ENCODE data around the gene CCDC187. TPM values are rescaled to one million over a fixed set of nuclear protein-coding genes. Genes with fewer than 3 reads are reported as not detected.

CCDC187 gene
- polyA plus RNA-seq, 1 donor = 0.04 TPM

DNA sequence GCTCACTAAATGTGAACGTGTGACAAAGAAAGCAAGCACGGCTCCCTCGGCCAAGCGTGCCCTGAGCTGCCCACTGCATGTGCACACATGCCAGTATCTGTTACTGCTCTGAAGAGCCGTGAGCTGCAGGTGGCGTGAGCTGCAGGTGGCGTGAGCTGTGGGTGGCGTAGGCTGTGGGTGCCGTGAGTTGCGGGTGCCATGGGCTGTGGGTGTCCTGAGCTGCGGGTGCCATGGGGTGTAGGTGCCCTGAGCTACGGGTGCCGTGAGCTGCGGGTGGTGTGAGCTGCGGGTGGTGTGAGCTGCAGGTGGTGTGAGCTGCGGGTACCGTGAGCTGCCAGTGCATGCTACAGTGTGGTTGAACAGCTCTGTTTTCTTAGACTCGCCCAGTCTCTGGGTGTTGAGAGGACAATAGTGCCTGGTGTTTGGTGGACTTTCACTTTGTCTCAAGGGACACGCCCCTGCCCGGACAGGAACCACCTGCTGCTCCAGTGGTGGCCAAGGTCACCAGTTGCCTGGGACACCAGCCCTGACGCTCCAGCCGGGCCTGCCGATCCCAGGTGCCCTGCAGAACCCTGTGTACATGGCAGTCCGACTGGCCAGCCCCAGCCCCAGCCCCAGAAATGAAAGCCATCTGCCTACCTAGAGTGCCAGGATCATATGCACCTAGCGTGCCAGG is 6.7 kb downstream of the CCDC187 start:
- DNase-seq = no peak

DNA sequence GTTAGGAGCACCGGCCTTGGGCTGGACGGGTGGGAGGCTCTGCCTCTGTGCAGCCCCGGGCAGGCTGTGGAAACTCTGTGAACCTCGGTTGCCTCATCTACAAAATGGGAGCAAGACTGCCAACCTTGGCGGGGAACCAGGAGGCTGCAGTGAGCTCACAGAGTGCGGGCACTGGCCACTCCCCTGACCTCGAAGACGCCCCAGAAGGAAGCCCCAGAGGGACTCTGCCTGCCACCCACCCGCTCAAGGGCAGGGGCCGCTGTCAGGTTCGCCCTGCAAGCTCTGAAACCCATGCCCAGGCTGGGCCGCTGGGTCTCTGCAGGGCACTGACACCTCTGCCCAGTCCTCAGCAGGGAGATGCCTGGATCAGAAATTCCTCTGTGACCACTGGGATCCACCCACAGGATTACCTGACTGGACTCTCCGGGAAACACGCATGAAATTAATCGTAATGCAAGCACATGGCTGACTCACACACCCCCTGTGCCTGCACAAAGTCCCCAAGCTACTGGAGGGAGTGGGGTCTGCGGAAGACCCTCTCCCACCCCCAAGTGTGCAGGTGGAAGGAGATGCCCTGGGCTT is 7.4 kb downstream of the CCDC187 start:
- no peak for DNase-seq

DNA sequence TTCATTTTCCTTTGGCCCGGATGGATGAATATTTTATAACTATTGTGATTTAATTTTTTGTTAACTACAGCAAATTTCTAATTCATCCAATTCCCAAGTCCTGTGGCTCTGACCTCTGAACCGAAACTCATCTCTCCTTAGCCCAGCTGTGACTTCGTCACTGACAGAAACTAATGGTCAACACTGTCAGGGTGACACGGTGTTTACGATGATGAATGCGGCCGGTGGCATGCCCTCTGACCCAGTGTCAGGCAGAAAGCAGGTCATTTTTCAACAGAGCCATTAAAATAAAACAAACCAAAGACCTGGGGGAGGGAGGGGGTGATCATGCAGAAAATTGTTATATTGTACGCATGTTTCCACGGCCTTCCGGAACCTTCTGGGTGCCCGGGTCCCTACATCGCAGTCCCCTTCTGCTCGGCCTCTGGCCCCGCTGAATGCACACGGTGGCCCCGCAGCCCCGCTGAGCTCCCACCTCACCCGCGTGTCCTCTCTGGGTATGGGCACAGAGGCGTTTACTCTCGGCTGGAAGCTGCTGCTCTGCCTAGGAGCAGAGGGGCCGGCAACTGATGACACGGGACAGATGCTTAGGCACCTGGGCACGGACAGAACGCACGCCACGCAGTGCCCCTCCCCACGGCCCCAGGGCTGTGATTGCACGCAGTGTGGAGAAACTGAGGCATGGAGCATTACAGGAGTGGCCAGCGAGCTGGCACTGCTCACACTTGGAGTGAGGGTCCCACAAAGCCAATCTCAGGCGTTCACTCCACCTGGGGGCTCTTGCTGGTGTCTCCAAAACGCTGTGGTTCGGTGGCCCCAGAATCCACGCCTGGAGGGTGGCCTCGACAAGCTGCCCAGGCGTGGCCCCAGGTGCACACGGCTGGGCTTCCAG is 8.1 kb downstream of the CCDC187 start:
- no peak for DNase-seq

DNA sequence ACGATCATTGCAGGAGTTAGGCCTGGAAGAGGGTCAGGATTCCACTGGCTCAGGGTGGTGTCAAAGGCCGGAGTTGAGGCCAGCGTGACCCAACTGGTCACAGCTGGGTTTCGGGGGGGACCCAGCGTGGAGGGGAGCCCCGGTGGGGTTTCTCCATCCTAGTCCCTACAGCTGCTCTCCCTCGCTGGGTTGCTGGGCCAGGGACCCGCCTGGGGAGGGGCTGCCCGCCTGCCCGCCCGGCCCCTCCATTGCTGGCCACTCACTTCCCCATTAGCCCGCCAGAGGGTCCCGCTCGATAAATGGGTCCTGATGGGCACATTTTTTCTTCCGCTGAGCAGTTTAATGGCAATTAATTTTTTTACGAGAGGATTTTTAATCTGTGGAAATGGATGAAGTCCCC is 8.8 kb downstream of the CCDC187 start:
- no peak for DNase-seq

DNA sequence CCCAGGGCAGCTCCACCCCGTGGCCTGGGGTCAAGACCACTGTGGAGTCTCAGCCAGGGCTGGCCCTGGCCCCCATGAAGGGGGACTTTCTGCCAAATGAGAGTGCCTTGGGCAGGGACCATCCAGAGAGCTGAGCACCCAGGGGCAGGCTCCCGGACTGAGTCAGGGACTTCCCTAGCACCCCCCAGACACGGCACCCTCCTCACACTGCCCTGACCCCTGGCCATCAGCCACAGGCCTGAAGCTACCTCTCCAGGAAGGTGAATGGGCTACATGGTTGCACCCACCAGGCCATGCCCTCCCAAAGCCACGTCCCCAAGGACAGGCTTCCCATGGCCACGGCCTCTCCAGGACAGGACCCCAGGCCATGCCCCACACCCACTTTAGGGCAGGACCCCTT is 9.5 kb downstream of the CCDC187 start:
- no peak for DNase-seq

DNA sequence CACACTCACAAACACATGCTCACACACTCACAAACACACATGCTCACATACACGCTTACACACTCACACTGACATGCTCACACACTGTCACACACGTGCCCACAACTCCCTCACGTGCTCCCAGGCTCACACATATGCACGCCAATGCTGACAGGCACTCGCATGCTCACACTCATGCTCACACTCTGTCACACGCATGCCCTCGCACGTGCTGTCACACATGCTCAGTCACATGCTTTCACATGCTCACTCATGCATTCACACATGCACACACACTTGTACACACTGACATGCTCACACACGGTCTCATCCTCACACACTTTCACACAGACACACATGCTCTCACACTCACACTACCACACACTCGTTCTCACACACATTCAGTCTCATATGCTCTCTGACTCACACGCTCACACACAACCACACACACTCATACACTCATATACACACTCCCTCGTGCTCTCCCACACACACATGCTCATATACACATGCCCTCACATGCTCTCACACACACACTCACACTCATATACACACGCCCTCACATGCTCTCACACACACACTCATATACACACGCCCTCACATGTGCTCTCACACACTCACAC is 10.3 kb downstream of the CCDC187 start:
- DNase-seq = no peak

DNA sequence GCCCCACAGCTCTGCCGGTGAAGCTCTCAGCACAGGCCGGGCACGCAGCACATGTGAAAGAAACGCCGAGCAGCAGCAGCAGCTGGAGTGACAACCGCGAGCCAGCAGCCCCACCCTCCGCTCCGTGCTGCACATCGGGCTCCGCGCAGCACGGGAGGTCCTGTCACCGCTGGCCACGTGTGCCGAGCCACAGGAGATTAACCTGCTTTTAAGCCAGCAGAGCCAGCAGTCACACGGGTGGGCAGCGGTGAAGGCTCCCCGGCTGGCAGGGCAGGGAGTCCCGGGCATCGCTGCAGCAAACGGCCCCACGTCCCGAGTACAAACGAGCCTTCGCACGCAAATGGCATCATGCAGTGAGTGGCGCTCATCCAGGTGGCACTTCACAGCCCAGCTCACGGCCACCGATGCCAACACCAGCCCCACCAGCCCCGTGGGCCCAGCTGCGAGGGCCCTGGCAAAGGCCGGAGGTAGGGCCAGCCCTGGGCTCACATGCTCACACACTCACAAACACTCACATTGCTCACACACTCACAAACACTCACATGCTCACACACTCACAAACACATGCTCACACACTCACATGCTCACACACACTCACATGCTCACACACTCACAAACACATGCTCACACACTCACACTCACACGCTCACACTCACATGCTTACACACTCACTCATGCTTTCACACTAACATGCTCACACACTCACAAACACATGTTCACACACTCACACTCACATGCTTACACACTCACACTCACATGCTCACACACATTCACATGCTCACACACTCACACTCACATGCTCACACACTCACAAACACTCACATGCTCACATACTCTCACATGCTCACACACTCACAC is 11.1 kb downstream of the CCDC187 start:
- no peak for DNase-seq

DNA sequence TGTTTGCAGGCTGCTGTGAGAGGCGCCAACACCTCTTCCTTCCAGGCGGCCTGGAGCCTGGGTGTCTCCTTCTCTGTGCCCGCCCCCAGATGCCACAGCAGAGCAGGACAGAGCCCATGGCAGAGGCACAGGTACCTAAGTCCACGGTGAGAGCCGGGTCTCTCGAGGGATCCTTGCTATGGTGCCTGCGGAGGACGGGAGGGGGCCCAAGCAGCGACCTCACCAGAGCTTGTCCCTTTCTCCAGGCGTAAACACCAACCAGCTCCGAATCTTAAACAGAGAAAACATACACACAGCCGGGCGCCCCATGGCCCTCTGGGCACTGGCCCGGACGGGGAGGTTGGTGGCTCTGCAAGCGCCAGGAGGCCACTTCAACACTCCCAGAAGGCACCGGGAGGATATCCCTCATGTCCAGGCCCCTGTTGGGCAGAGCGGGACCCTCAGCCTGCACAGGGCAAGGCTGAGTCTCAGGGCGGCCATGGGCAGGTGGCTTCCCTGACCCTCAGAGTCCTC is 11.8 kb downstream of the CCDC187 start:
- no peak for DNase-seq

DNA sequence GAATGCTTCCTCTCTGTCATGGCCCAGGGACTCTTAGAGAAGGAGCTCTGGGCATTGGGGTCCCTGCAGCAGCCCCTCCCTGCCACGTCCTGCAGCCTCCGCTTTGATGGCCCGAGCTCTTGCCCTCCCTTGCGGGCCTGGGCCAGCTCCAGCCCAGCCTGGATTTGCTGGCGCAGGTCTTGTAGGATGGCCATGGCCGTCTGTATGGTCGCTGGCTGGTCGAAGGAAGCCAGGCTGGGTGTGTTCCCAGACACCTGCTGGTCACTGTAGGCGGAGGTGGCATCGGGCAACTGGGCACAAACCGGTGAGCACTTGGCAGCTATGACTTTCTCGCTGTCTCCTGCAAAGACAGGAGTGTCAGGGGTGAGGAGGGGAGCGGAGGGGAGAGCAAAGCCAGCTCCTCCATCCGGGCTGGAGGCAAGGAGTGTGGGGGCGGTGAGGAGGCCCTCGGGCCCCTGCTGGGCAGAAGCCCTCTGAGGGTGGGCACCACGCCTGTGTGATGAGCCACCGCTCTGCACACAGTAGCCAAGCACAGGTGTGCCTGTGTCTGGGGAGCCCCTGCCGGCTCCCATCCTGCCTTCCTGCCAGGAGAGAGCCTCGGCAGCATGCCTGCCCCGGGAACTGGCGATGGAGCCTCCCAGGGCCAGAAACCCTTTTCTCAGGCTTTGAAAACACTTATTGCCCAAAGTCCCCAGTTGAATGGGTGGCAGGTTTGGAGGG is 12.4 kb downstream of the CCDC187 start:
- DNase-seq = no peak

DNA sequence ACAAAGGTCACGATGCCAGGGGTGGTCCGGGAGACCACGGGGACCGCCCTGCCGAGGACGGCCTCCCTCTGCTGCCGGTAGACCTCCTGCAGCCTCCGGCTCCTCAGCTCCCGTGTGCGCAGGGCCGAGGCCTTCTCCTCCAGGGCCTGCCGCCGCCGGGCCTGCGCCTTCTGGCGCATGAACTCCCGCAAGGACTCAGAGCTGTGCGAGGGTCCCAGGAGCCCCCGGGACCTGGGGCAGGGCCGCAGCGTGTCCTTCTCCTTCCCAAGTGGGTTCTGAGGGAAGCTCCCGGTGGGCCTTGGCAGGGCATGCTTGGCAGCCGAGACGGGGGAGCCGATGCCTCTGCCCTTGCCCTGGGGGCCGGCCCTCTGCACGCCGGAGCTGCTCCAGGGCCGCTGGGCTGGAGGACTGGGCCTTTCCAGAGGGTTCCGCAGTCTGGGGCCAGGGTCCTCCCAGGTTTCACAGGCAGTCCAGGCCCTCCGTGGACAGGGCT is 13.3 kb downstream of the CCDC187 start:
- no peak for DNase-seq

DNA sequence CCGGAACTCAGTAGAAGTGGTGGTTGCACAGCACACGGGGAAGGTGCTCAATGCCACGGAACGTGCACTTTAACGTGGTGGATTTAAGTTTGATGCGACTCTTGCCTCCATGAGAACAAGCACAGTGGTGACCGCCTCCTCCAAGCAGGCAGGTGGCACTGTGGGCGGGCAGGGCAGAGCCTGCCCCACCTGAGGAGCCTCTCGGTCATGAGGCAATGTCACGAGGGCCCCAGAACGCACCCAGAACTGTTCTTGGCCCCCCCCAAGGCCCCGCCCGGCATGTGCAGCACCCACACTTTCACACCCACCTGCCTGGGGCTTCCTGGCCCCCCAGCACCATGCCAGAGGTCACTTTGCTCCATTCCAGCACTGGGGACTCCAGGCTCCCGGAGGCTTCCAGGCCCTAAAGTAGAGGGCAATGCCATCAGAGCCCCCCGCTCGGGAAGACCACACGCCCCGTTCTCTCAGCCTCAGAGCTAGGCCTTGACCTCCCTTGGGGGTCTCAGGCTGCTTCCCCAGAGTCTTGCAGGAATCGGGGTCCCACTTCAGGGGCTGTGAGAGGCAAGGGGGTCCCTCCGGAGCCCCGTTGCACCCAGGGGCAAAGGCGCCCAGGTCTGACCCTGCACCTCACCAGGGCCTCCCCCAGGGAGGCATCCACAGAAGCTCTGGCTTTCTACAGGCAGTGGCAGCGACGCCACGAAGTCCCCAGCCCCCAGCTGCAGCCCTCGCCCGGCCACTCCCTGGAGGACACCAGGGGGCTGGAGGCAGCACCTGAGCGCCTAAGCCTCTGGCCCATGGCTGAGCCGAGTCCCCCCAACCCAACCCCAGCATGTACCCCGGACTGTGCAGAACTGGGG is 14.0 kb downstream of the CCDC187 start:
- DNase-seq = no peak

DNA sequence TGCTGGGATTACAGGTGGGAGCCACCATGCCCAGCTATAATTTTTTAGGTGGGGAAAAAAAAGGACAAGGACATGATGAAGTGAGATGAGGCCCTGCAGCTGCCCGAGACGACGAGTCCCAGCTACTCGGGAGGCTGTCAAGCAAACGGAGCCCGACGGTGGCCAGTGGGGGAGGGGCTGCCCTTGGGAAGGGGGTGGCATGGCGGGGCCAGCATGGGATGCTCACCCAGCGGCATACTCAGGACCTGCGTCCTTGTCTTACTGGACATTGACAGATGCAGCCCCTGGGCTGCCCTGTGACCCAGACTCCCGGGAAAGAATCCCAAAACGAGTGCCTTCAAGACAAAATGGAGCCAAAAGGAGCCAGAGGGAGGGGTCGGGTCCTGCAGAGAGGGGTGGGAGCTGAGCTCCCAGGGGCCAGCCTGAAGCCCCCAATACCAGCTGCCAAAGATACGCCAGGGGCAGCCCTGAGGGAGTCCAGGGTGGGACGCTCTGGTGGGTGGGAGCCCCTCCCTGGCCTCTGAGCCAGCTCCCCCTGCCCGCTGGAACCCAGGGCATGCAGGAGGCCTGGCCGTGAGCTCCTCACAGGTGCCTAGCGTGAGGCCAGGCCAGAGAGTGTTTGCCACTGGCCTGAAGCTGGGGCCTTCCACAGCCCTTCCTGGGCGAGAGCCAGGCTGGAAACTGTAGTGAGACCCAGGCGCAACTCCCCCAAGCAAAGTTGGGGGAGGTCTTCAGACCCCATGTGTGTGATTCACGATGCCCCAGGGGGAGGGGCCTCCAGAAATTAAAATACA is 15.7 kb downstream of the CCDC187 start:
- DNase-seq = no peak

DNA sequence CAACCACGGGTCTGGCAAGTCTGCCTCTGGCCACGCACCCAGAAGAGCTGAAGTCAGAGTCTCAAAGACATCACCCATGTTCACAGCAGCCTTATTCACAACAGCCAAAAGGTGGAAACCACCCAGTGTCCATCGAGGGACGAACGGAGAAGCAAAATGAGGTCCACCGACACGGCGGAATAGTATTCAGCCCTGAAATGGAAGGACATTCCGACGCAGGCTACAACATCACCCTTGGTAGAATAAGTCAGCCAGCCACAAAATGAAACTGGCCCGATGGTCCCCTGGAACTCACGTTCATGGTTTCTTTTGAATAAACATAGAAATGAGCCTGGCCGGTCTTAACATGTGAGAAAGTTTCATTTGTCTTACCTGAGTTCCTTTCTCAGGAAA is 16.9 kb downstream of the CCDC187 start:
- no peak for DNase-seq

DNA sequence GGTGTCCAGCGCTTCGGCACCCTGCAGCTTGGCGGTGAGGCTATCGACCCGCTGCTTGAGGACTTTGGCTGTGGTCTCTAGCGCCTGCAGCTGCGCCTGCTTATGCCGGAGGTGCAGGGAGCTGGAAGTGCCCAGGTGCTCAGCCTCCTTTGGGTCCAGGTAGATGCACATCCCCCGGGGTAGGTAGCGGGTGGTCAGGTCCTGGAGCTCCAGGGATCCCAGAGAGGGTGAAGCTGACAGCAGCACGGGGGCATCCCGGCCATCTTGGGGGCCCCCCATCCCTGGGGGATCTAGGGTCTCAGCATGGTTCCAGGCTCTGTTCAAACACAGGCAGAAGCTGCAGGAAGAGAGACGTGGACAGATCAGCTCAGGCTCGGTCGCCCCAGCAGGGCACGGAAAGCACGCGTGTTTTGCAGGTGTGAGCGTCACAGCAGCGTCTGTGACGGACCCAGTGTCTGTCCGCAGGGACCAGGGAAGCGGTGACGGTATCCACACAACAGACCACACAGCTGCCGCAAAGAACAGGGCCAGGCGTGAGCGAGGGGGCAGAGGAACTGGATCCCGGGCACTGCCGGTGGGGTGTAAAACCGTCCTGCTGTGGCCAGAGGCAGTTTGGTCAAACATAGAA is 17.4 kb downstream of the CCDC187 start:
- DNase-seq = no peak

DNA sequence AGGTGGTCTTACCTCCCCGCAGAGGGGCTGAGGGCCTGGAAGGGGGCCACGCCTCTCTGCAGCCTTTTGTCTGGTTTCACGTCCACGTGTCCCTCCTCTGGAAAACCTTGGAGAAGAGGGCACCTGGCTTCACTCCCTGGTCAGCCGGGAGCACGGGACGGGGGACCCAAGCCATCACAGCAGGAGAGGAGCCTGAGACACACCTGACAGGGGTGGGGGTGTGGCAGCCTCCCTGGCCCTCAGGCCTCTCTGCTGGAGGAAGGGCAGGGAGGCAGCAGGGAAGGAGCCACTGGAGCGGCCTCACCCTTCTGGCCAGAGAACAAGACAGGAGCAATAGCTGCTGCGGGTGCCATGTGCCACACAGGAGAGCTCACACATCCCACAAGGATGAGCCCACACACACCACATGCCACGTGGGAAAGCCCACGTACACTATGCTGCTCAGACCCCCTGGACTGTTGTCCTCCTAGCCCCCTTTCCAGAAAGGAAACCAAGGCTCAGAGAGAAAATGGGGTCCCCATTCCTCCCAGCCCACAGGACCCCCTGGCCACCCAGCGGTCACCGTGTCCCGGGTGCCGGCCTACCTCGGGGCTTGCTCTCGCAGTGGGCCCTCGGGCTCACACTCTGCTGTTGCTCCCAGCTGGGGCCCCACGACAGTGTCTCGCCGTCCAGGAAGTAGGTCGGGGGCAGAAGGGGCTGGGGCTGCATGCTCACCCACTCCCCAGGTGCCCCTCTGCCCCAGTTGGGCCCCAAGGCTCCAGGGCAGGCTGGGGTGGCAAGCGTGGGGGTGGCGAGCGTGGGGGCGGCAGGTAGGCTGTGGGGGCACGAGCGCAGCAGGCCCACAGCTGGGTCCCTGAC is 18.2 kb downstream of the CCDC187 start:
- no peak for DNase-seq

DNA sequence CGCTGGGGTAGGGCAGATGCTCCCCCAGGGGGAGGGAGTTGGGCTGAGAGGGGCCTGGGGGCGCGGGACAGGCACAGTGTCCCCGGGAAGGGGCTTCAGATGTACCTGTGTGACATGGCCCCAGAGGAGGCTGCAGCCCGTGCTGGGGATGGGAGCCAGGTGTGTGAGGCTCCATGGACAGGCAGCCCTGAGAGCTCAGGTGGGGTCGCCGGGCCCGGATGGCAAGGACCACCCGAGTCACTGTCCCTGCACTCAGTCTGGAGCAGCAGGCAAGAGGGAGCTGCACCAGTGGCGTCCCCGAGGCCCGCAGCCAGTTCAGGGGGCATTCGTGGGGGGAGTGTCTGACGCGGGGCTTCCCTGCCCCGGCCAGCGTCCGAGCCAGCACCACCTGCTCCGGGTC is 18.9 kb downstream of the CCDC187 start:
- DNase-seq = no peak

DNA sequence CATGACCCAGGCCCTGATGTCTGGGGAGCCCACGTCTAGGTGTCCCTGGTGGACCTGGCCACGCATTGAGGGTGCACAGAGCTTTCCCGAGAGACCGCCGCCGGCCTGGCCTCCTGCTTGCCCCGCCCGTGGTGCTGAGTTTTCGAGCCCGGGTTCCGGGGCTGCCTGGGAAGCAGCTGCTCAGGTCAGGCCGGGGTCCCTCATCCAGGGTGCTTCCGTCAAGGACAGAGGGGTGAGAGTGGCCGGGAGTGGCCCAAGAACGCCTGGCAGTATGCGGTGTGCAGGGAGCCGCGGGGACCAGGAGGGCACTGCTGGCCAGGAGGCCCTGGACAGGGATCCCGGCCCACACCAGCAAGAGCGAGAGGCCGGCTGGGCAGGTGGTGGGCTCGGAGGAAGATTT is 19.6 kb downstream of the CCDC187 start:
- DNase-seq = no peak

Measured in hindlimb muscle (tissue), 1 donor.